ENCODE data around the gene IFITM2.

- TF ChIP-seq ZNF274 (IDR thresholded peaks at IDR 0.05; ENCODE audit: low read depth, low read length), result no peak
- no peak for TF ChIP-seq SUZ12 (IDR thresholded peaks at IDR 0.05; ENCODE audit: extremely low read depth, insufficient read depth, insufficient read length)
- no peak for TF ChIP-seq YY1 (IDR thresholded peaks at IDR 0.05; ENCODE audit: insufficient read depth, insufficient read length)
Observed at GRCh38 chr11:287821-288477, 19.7 kb upstream of the IFITM2 start.

Data from NT2/D1 (cell line).